Transverse colon (tissue), 4 donors: ENCODE results near the gene CORO2B. TPM values are rescaled to one million over a fixed set of nuclear protein-coding genes. Genes with fewer than 3 reads are reported as not detected.

Experiments
- DNase-seq: peaks from one replicate; pipeline ENCODE4 v3.0.0-alpha.2; 2019
- H3K27ac ChIP-seq, 4 donors: fragments of 200-600 bp; sonication (generic); 2 replicates each; pipeline ENCODE4 v1.5.1; 2016 to 2018; ENCODE audit warnings: inconsistent platforms in 4 of 4
- H3K27me3 ChIP-seq: fragments of 200-600 bp; sonication (generic); 2 replicates; pipeline ENCODE4 v1.5.1; 2017; ENCODE audit warnings: inconsistent platforms
- H3K36me3 ChIP-seq, 4 donors: fragments of 200-600 bp; sonication (generic); 2 replicates each; pipeline ENCODE4 v1.5.1; 2017 to 2019; ENCODE audit warnings: inconsistent platforms in 4 of 4
- H3K4me1 ChIP-seq, 4 donors: fragments of 200-600 bp; sonication (generic); 2 replicates each; pipeline ENCODE4 v1.5.1; 2017 to 2020; ENCODE audit warnings: inconsistent platforms in 4 of 4
- H3K4me3 ChIP-seq, 4 donors: fragments of 200-600 bp; sonication (generic); 1 replicate in 1 of 4; 2 replicates in 3 of 4; pipeline versions ENCODE4 v1.5.1 to v1.6.1; 2017 to 2019; ENCODE audit warnings: inconsistent platforms in 4 of 4
- H3K9me3 ChIP-seq, 2 donors: fragments of 200-600 bp; sonication (generic); 2 replicates each; pipeline ENCODE4 v1.5.1; 2017 to 2019; ENCODE audit warnings: inconsistent platforms in 2 of 2
- EP300 ChIP-seq: sonication (generic); formaldehyde crosslinking; IDR thresholded peaks from one replicate; pipeline ENCODE4 v1.6.1; 2017; ENCODE audit warnings: antibody characterized with exemption, low read depth
- POLR2A ChIP-seq: fragments of 450-650 bp; IDR thresholded peaks from one replicate; pipeline ENCODE4 v1.6.1; 2016; ENCODE audit warnings: antibody characterized with exemption, mild to moderate bottlenecking, moderate library complexity
- POLR2AphosphoS5 ChIP-seq, 3 donors: sonication (generic); formaldehyde crosslinking; IDR thresholded peaks; one replicate each; pipeline ENCODE4 v1.6.1; 2016; ENCODE audit warnings: antibody characterized with exemption in 3 of 3
- WGBS, 2 donors: methylation state at CpG; one replicate each; pipeline ENCODE4 v1.1.5; 2018; ENCODE audit warnings: low coverage in 1 of 2; 5-methylcytosine and 5-hydroxymethylcytosine counted together
- in situ Hi-C, 4 donors: fragments of 200-750 bp; cut with MboI; loops; one replicate each; pipeline versions ENCODE4 v1.15.0 to v1.15.1; 2017; ENCODE audit warnings: low sequenced_read_pairs in 3 of 4, low pct_ligation_motif_present in 1 of 4, low pct_unique_long_range_greater_than_20kb in 1 of 4
- intact Hi-C: fragments of 100-400 bp; cut with DNase I; formaldehyde crosslinking; loops from one replicate; pipeline ENCODE4 v1.15.1; 2023; ENCODE audit warnings: low total_unique reads
- total RNA-seq, 4 donors: library from RNA; depleted of rRNA; stranded (reverse); fragments of >200 nt; gene quantifications; one replicate each; pipeline ENCODE4 v1.1.0, GENCODE V29; 2016
- TF ChIP-seq, protein P1 (sequence below), 5 experiments: fragments of 200-600 bp in 3 of 5; fragments of 450-650 bp in 2 of 5; sonication (generic) in 3 of 5; IDR thresholded peaks; 1 replicate in 2 of 5; 2 replicates in 3 of 5; pipeline ENCODE4 v1.5.1; 2016 to 2017; ENCODE audit warnings: antibody characterized with exemption in 5 of 5, inconsistent platforms in 3 of 5, mild to moderate bottlenecking in 2 of 5, moderate library complexity in 1 of 5

Gene CORO2B
- total RNA-seq, 4 donors from 2014 or later = 0.40 to 2.2 (median 2.0) TPM

DNA sequence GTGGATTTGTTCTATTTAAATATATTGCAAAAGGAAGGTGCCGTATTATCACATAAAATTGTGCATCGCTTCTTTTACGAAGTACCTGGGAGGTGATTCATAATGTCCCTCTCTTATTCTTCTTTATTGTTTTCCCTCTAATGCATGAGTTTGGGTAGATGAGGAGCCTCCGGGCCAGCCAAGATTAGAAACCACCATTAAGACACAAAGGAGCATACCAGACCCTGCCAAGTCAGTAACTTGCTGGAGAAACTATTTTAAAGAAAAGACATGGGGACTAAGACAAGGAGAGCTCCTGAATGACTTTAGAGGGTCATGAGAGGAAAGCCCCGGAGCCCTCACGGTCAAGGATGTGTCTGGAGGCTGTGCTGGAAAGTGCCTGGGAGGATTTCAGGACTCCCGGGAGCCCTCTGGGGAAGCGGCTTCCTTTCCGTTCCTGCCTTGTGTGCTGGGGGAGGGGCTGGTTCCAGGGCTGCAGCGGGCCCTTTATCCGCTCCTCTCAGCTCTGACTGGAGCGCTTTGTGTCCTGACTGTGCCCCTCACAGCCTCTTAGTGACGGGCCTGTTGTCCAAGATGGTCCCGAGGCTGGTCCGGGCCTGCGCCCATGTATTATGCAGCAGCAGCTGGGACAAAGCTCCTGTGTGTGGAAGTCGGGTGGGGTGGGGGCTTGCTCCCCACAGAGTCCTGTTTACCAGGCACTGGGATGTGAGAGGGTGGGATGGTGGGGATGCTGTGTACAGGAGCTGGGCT is 35.7 kb downstream of the CORO2B start:
- no peak for DNase-seq
- H3K9me3 ChIP-seq = no peaks in the 10 kb centered on the region
- TF ChIP-seq POLR2A (no peak), POLR2AphosphoS5 (IDR thresholded peaks at IDR 0.05) (no peak), EP300 (no peak)
- TF ChIP-seq, protein P1, sequence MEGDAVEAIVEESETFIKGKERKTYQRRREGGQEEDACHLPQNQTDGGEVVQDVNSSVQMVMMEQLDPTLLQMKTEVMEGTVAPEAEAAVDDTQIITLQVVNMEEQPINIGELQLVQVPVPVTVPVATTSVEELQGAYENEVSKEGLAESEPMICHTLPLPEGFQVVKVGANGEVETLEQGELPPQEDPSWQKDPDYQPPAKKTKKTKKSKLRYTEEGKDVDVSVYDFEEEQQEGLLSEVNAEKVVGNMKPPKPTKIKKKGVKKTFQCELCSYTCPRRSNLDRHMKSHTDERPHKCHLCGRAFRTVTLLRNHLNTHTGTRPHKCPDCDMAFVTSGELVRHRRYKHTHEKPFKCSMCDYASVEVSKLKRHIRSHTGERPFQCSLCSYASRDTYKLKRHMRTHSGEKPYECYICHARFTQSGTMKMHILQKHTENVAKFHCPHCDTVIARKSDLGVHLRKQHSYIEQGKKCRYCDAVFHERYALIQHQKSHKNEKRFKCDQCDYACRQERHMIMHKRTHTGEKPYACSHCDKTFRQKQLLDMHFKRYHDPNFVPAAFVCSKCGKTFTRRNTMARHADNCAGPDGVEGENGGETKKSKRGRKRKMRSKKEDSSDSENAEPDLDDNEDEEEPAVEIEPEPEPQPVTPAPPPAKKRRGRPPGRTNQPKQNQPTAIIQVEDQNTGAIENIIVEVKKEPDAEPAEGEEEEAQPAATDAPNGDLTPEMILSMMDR (IDR thresholded peaks at IDR 0.05) = no peak
- WGBS, 2 donors = 84 to 89% methylated on average over 4 to 16 of the region's 17 CpGs
- no peak overlapping the region for H3K4me3 ChIP-seq
- no peaks in the 10 kb centered on the region for H3K36me3 ChIP-seq
- peak overlapping the region in 3 of 4 donors; percentile 15 to 45 (median 26) for H3K27ac ChIP-seq
- intact Hi-C loops = no loop called here
- peaks cover 0 to 4% (median 0%) of the 10 kb centered on the region in 4 donors for H3K4me1 ChIP-seq
- in situ Hi-C loops = no loop called here
- no peaks in the 10 kb centered on the region for H3K27me3 ChIP-seq

DNA sequence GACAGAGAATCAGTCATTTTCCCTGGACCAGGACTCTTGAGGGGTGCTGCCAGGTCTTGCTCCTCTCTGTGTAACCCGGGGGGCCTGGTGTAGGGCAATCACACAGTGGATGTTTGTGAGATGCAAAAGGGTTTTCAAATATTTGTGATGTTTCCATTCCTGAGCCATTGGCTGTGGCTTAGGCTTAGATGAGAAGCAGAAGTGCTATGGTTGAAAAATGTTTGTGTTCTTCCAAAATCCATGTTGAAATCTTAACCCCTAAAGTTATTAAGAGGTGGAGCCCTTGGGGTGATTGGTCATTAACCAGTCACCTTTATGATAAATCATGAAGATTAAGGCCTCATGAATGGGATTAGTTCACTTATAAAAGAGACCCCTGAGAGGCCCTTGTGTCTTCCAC is 36.5 kb downstream of the CORO2B start:
- H3K9me3 ChIP-seq = no peaks in the 10 kb centered on the region
- TF ChIP-seq POLR2AphosphoS5 (IDR thresholded peaks at IDR 0.05) (no peak), POLR2A (no peak), EP300 (no peak)
- TF ChIP-seq, protein P1 (IDR thresholded peaks at IDR 0.05) = no peak
- intact Hi-C loops = no loop called here
- H3K27ac ChIP-seq = peak overlapping the region in 3 of 4 donors; percentile 15 to 45 (median 26)
- H3K4me1 ChIP-seq = peaks cover 0 to 4% (median 0%) of the 10 kb centered on the region in 4 donors
- H3K36me3 ChIP-seq = no peaks in the 10 kb centered on the region
- no peak overlapping the region for H3K4me3 ChIP-seq
- DNase-seq = no peak
- in situ Hi-C loops = no loop called here
- H3K27me3 ChIP-seq = no peaks in the 10 kb centered on the region
- WGBS, 2 donors = 73 to 80% methylated on average over 1 of the region's 1 CpG

DNA sequence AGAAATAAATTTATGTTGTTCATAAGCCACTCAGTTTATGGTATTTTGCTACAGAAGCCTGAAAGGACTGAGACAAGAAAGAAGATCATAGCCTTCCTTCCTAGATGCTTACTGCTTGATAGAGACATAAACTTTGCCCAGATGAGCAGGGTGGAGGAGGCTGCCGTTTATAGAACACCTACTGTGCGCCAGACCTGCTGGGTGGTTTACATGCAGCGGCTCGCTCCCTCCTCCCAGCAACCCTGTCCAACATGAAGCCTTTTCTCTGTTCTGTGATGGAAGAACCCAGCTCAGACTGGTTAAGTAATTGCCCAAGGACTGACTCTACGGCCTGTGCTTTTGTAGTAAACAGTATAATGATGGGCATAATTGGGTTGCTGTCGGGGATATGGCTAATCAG is 37.0 kb downstream of the CORO2B start:
- H3K4me1 ChIP-seq = peaks cover 0 to 4% (median 0%) of the 10 kb centered on the region in 4 donors
- intact Hi-C loops = no loop called here
- TF ChIP-seq, protein P1 (IDR thresholded peaks at IDR 0.05) = no peak
- TF ChIP-seq EP300 (no peak), POLR2A (no peak), POLR2AphosphoS5 (IDR thresholded peaks at IDR 0.05) (no peak)
- H3K36me3 ChIP-seq = no peaks in the 10 kb centered on the region
- no peaks in the 10 kb centered on the region for H3K9me3 ChIP-seq
- H3K4me3 ChIP-seq = no peak overlapping the region
- H3K27me3 ChIP-seq = no peaks in the 10 kb centered on the region
- 91% methylated on average over 6 of the region's 6 CpGs; no CpG with 5 or more reads in 1 of the 2 donors for WGBS, 2 donors
- in situ Hi-C loops = no loop called here
- DNase-seq = no peak
- H3K27ac ChIP-seq = no peak overlapping the region

DNA sequence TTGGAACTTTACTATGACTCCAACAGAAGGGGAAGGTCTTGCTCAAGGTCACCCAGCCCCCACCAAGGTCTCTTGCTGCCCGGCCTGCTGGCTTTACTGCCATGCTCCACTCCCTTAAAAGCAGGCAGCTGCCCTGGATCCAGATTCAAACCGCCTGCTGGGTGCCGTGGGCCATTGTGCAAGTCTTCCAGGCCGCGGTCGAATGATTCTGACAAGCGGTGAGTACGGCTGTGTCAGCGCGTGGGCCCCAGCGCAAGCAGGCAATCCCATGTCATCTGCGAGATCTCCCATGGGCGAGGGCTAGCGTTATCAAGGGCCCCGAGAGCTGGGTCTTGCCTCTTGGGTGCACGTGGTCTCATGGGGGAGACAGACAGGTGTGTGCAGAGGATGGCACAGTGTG is 37.6 kb downstream of the CORO2B start:
- no peak for DNase-seq
- 91% methylated on average over 16 of the region's 16 CpGs; no CpG with 5 or more reads in 1 of the 2 donors for WGBS, 2 donors
- in situ Hi-C loops (no loop called here), intact Hi-C loops (no loop called here)
- no peak overlapping the region for H3K27ac ChIP-seq
- TF ChIP-seq EP300 (no peak), POLR2A (no peak), POLR2AphosphoS5 (IDR thresholded peaks at IDR 0.05) (no peak)
- TF ChIP-seq, protein P1 (IDR thresholded peaks at IDR 0.05) = no peak
- H3K27me3 ChIP-seq = no peaks in the 10 kb centered on the region
- H3K36me3 ChIP-seq = no peaks in the 10 kb centered on the region
- no peaks in the 10 kb centered on the region for H3K9me3 ChIP-seq
- H3K4me3 ChIP-seq = no peak overlapping the region
- H3K4me1 ChIP-seq = peaks cover 0 to 4% (median 0%) of the 10 kb centered on the region in 4 donors
